ENCODE measurements around the gene SPATA31C1.

GRCh38 chr9:87875831-87876545 is 41.8 kb upstream of the SPATA31C1 start:
- no peak for TF ChIP-seq CTCF (IDR thresholded peaks at IDR 0.05)
- TF ChIP-seq EZH2 (IDR thresholded peaks at IDR 0.05; ENCODE audit: borderline replicate concordance, insufficient read depth, low read depth, low read length, poor library complexity, severe bottlenecking), result no peak
